ENCODE results near the gene RNF212. TPM values are rescaled to one million over a fixed set of nuclear protein-coding genes. Genes with fewer than 3 reads are reported as not detected.

RNF212 gene
- total RNA-seq, 3 donors from 2014 or later (not counting 1 experiment from before 2014, with no cell fraction given), result 1.0 to 2.0 (median 1.7) TPM

DNA sequence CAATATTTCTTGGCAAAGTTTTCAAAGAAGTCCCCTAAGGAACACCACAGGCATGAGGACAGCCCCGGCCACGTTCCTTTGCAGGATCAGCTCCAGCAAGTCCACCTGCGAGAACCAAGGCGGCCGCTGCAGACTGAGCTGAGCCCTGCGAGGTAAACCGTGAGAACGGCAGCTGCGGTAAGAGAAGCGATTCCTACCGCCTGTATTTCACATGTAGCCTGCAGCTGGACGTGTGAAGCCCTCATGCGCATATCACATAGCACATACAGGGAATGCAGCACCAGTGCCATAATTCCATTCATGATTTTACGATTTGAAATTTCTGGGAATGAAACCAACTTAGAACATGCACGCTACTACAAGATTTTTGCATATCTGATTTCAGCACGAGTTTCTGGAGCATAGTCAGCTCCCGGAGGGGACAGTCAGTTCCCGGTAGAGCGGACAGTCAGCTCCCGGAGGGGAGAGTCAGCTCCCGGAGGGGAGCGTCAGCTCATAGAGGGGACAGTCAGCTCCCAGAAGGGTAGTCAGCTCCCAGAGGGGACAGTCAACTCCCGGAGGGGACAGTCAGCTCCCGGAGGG, 60.2 kb downstream of the RNF212 start:
- no peaks in the 10 kb centered on the region for H3K9me3 Mint-ChIP-seq
- 89% methylated on average over 24 of the region's 24 CpGs for WGBS (ENCODE audit: insufficient coverage)
- H3K4me3 Mint-ChIP-seq, result no peak overlapping the region
- DNase-seq (peak in 1 of 2 donors; percentile 9), ATAC-seq (no peak)
- peak overlapping the region in 1 of 2 donors; percentile 27 for H3K27ac Mint-ChIP-seq
- no peaks in the 10 kb centered on the region for H3K36me3 ChIP-seq (ENCODE audit: control insufficient read depth, insufficient read depth, low read length)
- H3K27me3 ChIP-seq (ENCODE audit: control insufficient read depth, insufficient read depth, low read length), result no peaks in the 10 kb centered on the region
- TF ChIP-seq, protein P1, sequence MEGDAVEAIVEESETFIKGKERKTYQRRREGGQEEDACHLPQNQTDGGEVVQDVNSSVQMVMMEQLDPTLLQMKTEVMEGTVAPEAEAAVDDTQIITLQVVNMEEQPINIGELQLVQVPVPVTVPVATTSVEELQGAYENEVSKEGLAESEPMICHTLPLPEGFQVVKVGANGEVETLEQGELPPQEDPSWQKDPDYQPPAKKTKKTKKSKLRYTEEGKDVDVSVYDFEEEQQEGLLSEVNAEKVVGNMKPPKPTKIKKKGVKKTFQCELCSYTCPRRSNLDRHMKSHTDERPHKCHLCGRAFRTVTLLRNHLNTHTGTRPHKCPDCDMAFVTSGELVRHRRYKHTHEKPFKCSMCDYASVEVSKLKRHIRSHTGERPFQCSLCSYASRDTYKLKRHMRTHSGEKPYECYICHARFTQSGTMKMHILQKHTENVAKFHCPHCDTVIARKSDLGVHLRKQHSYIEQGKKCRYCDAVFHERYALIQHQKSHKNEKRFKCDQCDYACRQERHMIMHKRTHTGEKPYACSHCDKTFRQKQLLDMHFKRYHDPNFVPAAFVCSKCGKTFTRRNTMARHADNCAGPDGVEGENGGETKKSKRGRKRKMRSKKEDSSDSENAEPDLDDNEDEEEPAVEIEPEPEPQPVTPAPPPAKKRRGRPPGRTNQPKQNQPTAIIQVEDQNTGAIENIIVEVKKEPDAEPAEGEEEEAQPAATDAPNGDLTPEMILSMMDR (IDR thresholded peaks at IDR 0.05), result no peak
- peaks cover 14% of the 10 kb centered on the region for H3K4me1 ChIP-seq (ENCODE audit: control insufficient read depth, insufficient read depth, low read length)
- H3K27ac ChIP-seq (ENCODE audit: low read length), result no peak overlapping the region
- intact Hi-C loops (cut with micrococcal nuclease), result no loop called here
- no peaks in the 10 kb centered on the region for H3K9me3 ChIP-seq (ENCODE audit: control insufficient read depth, insufficient read depth, low read length)
- no peak overlapping the region for H3K4me3 ChIP-seq (ENCODE audit: low read length)
- H3K4me1 Mint-ChIP-seq, result peaks cover 8 to 9% of the 10 kb centered on the region in 2 donors
- peaks cover 7 to 9% of the 10 kb centered on the region in 2 donors for H3K27me3 Mint-ChIP-seq (ENCODE audit: low read depth in 2 of 2)
- no peaks in the 10 kb centered on the region for H3K36me3 Mint-ChIP-seq

DNA sequence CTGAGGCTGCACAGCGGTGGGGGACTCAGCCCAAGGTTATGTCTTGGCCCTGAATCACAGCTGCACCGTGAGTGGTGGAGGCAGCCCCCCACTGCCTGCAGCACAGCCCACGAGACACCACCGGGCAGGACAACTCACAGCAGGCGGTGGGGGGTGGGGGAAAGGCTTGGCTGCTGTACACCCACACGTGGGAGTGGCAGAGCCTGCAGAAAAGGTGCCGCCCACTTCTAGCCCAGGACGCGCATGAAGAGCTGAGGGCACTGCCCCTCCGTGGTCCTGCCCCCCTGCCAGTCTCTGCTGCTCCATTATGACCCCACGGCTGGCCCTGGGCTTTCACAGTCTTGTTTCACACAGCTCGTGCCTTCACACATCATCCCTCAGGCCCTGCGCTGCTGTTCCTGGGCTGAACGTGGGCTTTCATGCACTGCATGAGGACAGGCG, 61.1 kb downstream of the RNF212 start:
- TF ChIP-seq, protein P1 (IDR thresholded peaks at IDR 0.05), result no peak
- Histone ChIP-seq H3K9me3 (ENCODE audit: control insufficient read depth, insufficient read depth, low read length) (no peaks in the 10 kb centered on the region), H3K4me3 (ENCODE audit: low read length) (no peak overlapping the region), H3K27ac (ENCODE audit: low read length) (no peak overlapping the region), H3K36me3 (ENCODE audit: control insufficient read depth, insufficient read depth, low read length) (no peaks in the 10 kb centered on the region), H3K4me1 (ENCODE audit: control insufficient read depth, insufficient read depth, low read length) (peaks cover 14% of the 10 kb centered on the region), H3K27me3 (ENCODE audit: control insufficient read depth, insufficient read depth, low read length) (no peaks in the 10 kb centered on the region)
- Mint-ChIP-seq H3K4me3 (no peak overlapping the region), H3K27ac (no peak overlapping the region), H3K4me1 (peaks cover 8 to 9% of the 10 kb centered on the region in 2 donors), H3K27me3 (ENCODE audit: low read depth in 2 of 2) (peaks cover 15 to 16% of the 10 kb centered on the region in 2 donors), H3K36me3 (no peaks in the 10 kb centered on the region), H3K9me3 (no peaks in the 10 kb centered on the region)
- no peak for DNase-seq
- intact Hi-C loops (cut with micrococcal nuclease), result no loop called here
- 76% methylated on average over 15 of the region's 15 CpGs for WGBS (ENCODE audit: insufficient coverage)
- no peak for ATAC-seq

DNA sequence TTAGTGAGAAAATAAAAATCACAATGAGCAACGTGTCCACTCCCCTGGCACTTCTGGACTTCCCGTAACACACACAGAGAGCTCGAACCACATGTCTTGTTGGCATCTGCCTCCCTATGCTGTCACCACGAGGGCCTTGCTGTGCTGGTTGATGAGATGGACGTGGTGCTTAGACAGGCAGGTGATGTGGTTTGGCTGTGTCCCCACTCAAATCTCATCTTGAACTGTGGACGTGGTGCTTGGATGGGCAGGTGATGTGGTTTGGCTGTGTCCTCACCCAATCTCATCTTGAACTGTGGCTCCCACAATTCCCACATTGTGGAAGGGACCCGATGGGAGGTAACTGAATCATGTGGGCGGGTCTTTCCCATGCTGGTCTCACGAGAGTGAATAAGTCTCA, 61.9 kb downstream of the RNF212 start:
- H3K27ac ChIP-seq (ENCODE audit: low read length), result no peak overlapping the region
- H3K27me3 ChIP-seq (ENCODE audit: control insufficient read depth, insufficient read depth, low read length), result peaks cover 1% of the 10 kb centered on the region
- Mint-ChIP-seq H3K9me3 (no peaks in the 10 kb centered on the region), H3K36me3 (no peaks in the 10 kb centered on the region), H3K4me1 (peaks cover 8 to 9% of the 10 kb centered on the region in 2 donors), H3K27ac (no peak overlapping the region), H3K27me3 (ENCODE audit: low read depth in 2 of 2) (peaks cover 19 to 22% of the 10 kb centered on the region in 2 donors), H3K4me3 (no peak overlapping the region)
- H3K36me3 ChIP-seq (ENCODE audit: control insufficient read depth, insufficient read depth, low read length), result no peaks in the 10 kb centered on the region
- H3K4me3 ChIP-seq (ENCODE audit: low read length), result no peak overlapping the region
- H3K4me1 ChIP-seq (ENCODE audit: control insufficient read depth, insufficient read depth, low read length), result peaks cover 14% of the 10 kb centered on the region
- H3K9me3 ChIP-seq (ENCODE audit: control insufficient read depth, insufficient read depth, low read length), result no peaks in the 10 kb centered on the region
- intact Hi-C loops (cut with micrococcal nuclease), result no loop called here
- 70% methylated on average over 8 of the region's 9 CpGs for WGBS (ENCODE audit: insufficient coverage)
- ATAC-seq, result no peak
- TF ChIP-seq, protein P1 (IDR thresholded peaks at IDR 0.05), result no peak
- peak in 1 of 2 donors; percentile 11 for DNase-seq

All from natural killer cell (primary cell).